ENCODE data around the gene NCR2. TPM values are rescaled to one million over a fixed set of nuclear protein-coding genes. Genes with fewer than 3 reads are reported as not detected.

Gene NCR2
- total RNA-seq, 1 donor from 2014 or later, result not detected

GRCh38 chr6:41352396-41352795, 17.0 kb downstream of the NCR2 start:
- TF ChIP-seq, protein P1, sequence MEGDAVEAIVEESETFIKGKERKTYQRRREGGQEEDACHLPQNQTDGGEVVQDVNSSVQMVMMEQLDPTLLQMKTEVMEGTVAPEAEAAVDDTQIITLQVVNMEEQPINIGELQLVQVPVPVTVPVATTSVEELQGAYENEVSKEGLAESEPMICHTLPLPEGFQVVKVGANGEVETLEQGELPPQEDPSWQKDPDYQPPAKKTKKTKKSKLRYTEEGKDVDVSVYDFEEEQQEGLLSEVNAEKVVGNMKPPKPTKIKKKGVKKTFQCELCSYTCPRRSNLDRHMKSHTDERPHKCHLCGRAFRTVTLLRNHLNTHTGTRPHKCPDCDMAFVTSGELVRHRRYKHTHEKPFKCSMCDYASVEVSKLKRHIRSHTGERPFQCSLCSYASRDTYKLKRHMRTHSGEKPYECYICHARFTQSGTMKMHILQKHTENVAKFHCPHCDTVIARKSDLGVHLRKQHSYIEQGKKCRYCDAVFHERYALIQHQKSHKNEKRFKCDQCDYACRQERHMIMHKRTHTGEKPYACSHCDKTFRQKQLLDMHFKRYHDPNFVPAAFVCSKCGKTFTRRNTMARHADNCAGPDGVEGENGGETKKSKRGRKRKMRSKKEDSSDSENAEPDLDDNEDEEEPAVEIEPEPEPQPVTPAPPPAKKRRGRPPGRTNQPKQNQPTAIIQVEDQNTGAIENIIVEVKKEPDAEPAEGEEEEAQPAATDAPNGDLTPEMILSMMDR (IDR thresholded peaks at IDR 0.05), result no peak
- Mint-ChIP-seq H3K4me3 (ENCODE audit: unreplicated experiment) (no peak overlapping the region), H3K4me1 (ENCODE audit: low read depth) (no peaks in the 10 kb centered on the region), H3K27me3 (ENCODE audit: low read depth) (peaks cover 52% of the 10 kb centered on the region), H3K36me3 (ENCODE audit: low read depth) (no peaks in the 10 kb centered on the region), H3K27ac (ENCODE audit: unreplicated experiment) (no peak overlapping the region), H3K9me3 (ENCODE audit: low read depth) (peaks cover 12% of the 10 kb centered on the region)
- DNase-seq (ENCODE audit: low spot score), result no peak

DNA sequence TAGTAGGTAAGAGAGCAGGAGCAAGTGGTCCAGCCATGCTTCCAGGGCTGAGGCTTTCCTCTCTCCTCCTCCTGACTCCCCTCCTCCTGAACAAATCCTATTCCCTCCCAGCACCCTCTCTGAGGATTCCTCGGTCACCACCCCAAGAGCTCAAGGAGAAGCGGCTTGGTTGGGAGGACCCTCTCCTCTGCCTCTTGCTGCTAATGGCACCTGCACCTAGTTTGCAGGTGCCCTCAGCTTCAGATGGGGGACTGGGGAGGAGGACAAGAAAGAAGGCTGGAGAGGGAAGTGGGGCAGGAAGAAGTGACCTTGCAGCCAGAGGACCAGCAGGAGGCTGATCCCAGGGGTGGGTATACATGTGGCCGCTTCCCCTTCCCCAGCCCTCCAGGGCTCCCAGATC, 17.5 kb downstream of the NCR2 start:
- no peaks in the 10 kb centered on the region for H3K36me3 Mint-ChIP-seq (ENCODE audit: low read depth)
- no peak overlapping the region for H3K4me3 Mint-ChIP-seq (ENCODE audit: unreplicated experiment)
- peaks cover 49% of the 10 kb centered on the region for H3K27me3 Mint-ChIP-seq (ENCODE audit: low read depth)
- no peak overlapping the region for H3K27ac Mint-ChIP-seq (ENCODE audit: unreplicated experiment)
- TF ChIP-seq, protein P1 (IDR thresholded peaks at IDR 0.05), result no peak
- no peak for DNase-seq (ENCODE audit: low spot score)
- H3K4me1 Mint-ChIP-seq (ENCODE audit: low read depth), result no peaks in the 10 kb centered on the region
- peaks cover 12% of the 10 kb centered on the region for H3K9me3 Mint-ChIP-seq (ENCODE audit: low read depth)

- Mint-ChIP-seq H3K4me3 (ENCODE audit: unreplicated experiment) (no peak overlapping the region), H3K36me3 (ENCODE audit: low read depth) (no peaks in the 10 kb centered on the region), H3K4me1 (ENCODE audit: low read depth) (no peaks in the 10 kb centered on the region), H3K9me3 (ENCODE audit: low read depth) (peaks cover 8% of the 10 kb centered on the region), H3K27me3 (ENCODE audit: low read depth) (peaks cover 49% of the 10 kb centered on the region), H3K27ac (ENCODE audit: unreplicated experiment) (no peak overlapping the region)
- DNase-seq (ENCODE audit: low spot score), result no peak
- TF ChIP-seq, protein P1 (IDR thresholded peaks at IDR 0.05), result no peak
Measured at GRCh38 chr6:41353333-41353732, 17.9 kb downstream of the NCR2 start.

DNA sequence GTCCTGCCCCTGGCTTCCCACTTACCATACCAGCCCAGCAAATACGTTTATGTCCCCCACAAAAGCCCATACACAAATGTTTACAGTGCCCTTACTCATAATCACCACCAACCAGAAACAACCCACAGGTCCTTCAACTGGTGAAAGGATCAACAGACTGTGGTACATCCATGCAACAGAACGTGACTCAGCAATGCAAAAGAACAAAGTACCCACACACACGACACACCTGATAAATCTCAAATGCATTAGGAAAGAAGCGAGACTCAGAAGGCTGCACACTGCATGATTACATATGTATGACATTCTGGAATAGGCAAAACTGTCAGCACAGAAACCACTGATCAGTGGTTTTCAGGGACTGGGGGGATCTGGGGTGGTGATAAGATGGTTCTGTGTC, 20.5 kb downstream of the NCR2 start:
- H3K36me3 Mint-ChIP-seq (ENCODE audit: low read depth), result peaks cover 8% of the 10 kb centered on the region
- H3K4me3 Mint-ChIP-seq (ENCODE audit: unreplicated experiment), result no peak overlapping the region
- H3K27me3 Mint-ChIP-seq (ENCODE audit: low read depth), result peaks cover 39% of the 10 kb centered on the region
- TF ChIP-seq, protein P1 (IDR thresholded peaks at IDR 0.05), result no peak
- peaks cover 22% of the 10 kb centered on the region for H3K9me3 Mint-ChIP-seq (ENCODE audit: low read depth)
- H3K27ac Mint-ChIP-seq (ENCODE audit: unreplicated experiment), result no peak overlapping the region
- H3K4me1 Mint-ChIP-seq (ENCODE audit: low read depth), result no peaks in the 10 kb centered on the region
- no peak for DNase-seq (ENCODE audit: low spot score)

GRCh38 chr6:41356825-41357224, 21.4 kb downstream of the NCR2 start:
- Mint-ChIP-seq H3K4me1 (ENCODE audit: low read depth) (no peaks in the 10 kb centered on the region), H3K27ac (ENCODE audit: unreplicated experiment) (no peak overlapping the region), H3K36me3 (ENCODE audit: low read depth) (peaks cover 8% of the 10 kb centered on the region), H3K27me3 (ENCODE audit: low read depth) (peaks cover 35% of the 10 kb centered on the region), H3K9me3 (ENCODE audit: low read depth) (peaks cover 31% of the 10 kb centered on the region), H3K4me3 (ENCODE audit: unreplicated experiment) (no peak overlapping the region)
- no peak for DNase-seq (ENCODE audit: low spot score)
- TF ChIP-seq, protein P1 (IDR thresholded peaks at IDR 0.05), result no peak

All from chondrocyte (in vitro differentiated cells).